SH-SY5Y (cell line): ENCODE measurements around the gene POP7.

ENCODE experiments used
- GATA2 ChIP-seq: IDR thresholded peaks from 2 replicates; pipeline ENCODE4 v1.6.1; 2011; ENCODE audit warnings: mild to moderate bottlenecking, low read depth, low read length
- GATA3 ChIP-seq: IDR thresholded peaks from 2 replicates; pipeline ENCODE4 v1.6.1; 2011; ENCODE audit warnings: low read depth, mild to moderate bottlenecking, low read length, moderate library complexity

DNA sequence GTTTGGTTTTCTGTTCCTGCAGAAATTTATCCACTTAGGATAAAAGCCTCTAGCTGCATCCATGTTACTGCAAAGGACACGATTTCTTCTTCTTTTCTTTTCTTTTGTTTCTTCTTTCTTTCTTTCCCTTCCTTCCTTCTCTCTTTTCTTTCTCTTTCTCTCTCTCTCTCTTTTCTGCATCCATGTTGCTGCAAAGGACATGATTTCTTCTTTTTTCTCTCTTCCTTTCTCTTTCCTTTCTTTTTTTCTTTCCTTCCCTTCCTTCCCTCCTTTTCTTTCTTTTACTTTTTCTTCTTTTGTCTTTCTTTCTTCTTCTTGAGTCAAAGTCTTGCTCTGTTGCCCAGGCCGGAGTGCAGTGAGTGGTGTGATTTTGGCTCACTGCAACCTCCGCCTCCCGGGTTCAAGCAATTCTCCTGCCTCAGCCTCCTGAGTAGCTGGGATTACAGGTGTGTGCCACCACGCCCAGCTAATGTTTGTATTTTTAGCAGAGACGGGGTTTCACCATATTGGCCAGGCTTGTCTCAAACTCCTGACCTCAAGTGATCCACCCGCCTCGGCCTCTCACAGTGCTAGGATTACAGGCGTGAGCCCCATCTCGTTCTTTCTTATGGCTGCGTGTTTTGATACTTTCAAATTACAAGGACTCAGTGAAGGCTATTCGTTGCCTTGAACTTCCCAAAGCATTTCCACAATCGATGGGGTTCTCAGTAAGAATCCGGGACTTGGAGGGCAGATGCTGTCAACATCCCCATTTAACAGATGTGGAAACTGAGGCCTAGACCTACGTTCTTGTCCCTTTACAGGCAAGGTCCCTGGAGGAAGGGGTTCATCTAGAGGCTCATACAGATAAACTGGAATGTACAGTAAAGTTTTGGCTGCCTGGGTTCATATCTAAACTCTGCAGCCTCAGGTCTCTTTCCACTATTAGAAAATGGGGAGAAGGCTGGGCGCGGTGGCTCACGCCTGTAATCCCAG is 34.3 kb upstream of the POP7 start:
- TF ChIP-seq GATA2 (no peak), GATA3 (no peak)
